Liver (tissue), 3 donors: ENCODE data around the gene RMP24.

Experiments
- FOXA1 ChIP-seq: IDR thresholded peaks from 2 replicates; pipeline ENCODE4 v1.6.1; 2016; ENCODE audit warnings: antibody characterized with exemption
- HNF4A ChIP-seq, 2 donors: conservative IDR thresholded peaks; 2 replicates each; pipeline ENCODE4 v1.6.1; 2016; ENCODE audit warnings: antibody characterized with exemption in 2 of 2, mild to moderate bottlenecking in 2 of 2
- JUND ChIP-seq, 2 donors: IDR thresholded peaks; 2 replicates each; pipeline ENCODE4 v1.6.1; 2016; ENCODE audit warnings: antibody characterized with exemption in 2 of 2
- SP1 ChIP-seq: IDR thresholded peaks from 2 replicates; pipeline ENCODE4 v1.6.1; 2018; ENCODE audit warnings: antibody characterized with exemption, mild to moderate bottlenecking
- TAF1 ChIP-seq: conservative IDR thresholded peaks from 2 replicates; pipeline ENCODE4 v1.6.1; 2016; ENCODE audit warnings: antibody characterized with exemption, mild to moderate bottlenecking
- YY1 ChIP-seq: IDR thresholded peaks from 2 replicates; pipeline ENCODE4 v1.6.1; 2016; ENCODE audit warnings: antibody characterized with exemption, mild to moderate bottlenecking
- TF ChIP-seq, protein P1 (sequence below): IDR thresholded peaks from 2 replicates; pipeline ENCODE4 v1.6.1; 2016; ENCODE audit warnings: antibody characterized with exemption, mild to moderate bottlenecking
- TF ChIP-seq, protein P2 (sequence below): fragments of 150-350 bp; IDR thresholded peaks from 2 replicates; pipeline ENCODE4 v1.5.1; 2017; ENCODE audit warnings: improper control_type of control experiment, low read depth, low read length; ENCODE audit not compliant: missing input control
- TF ChIP-seq, protein P3 (sequence below): IDR thresholded peaks from 2 replicates; pipeline ENCODE4 v1.6.1; 2016; ENCODE audit warnings: antibody characterized with exemption
- donor health status: healthy.
- donor health status: healthy.

DNA sequence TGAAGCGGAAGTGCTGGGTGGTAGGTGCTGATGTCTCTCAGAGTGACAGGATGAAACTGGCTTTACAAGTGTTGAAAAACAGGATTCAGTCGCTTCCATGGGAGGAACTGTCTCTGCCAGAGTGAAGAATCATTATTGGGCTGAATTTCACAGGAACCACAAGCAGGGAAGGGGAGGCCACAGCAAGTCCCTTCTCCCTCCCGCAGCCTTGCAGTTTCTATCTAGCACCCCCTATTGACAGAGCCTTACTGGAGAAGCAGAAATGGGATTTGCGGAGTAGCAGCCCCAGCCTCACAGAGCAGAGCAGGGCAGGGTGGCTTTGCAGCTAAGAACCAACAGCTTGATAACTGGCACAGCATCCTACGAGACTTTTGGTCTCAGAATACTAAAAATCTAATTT lies 33.3 kb upstream of the RMP24 start:
- TF ChIP-seq, protein P1, sequence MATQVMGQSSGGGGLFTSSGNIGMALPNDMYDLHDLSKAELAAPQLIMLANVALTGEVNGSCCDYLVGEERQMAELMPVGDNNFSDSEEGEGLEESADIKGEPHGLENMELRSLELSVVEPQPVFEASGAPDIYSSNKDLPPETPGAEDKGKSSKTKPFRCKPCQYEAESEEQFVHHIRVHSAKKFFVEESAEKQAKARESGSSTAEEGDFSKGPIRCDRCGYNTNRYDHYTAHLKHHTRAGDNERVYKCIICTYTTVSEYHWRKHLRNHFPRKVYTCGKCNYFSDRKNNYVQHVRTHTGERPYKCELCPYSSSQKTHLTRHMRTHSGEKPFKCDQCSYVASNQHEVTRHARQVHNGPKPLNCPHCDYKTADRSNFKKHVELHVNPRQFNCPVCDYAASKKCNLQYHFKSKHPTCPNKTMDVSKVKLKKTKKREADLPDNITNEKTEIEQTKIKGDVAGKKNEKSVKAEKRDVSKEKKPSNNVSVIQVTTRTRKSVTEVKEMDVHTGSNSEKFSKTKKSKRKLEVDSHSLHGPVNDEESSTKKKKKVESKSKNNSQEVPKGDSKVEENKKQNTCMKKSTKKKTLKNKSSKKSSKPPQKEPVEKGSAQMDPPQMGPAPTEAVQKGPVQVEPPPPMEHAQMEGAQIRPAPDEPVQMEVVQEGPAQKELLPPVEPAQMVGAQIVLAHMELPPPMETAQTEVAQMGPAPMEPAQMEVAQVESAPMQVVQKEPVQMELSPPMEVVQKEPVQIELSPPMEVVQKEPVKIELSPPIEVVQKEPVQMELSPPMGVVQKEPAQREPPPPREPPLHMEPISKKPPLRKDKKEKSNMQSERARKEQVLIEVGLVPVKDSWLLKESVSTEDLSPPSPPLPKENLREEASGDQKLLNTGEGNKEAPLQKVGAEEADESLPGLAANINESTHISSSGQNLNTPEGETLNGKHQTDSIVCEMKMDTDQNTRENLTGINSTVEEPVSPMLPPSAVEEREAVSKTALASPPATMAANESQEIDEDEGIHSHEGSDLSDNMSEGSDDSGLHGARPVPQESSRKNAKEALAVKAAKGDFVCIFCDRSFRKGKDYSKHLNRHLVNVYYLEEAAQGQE, result no peak
- TF ChIP-seq, protein P2, sequence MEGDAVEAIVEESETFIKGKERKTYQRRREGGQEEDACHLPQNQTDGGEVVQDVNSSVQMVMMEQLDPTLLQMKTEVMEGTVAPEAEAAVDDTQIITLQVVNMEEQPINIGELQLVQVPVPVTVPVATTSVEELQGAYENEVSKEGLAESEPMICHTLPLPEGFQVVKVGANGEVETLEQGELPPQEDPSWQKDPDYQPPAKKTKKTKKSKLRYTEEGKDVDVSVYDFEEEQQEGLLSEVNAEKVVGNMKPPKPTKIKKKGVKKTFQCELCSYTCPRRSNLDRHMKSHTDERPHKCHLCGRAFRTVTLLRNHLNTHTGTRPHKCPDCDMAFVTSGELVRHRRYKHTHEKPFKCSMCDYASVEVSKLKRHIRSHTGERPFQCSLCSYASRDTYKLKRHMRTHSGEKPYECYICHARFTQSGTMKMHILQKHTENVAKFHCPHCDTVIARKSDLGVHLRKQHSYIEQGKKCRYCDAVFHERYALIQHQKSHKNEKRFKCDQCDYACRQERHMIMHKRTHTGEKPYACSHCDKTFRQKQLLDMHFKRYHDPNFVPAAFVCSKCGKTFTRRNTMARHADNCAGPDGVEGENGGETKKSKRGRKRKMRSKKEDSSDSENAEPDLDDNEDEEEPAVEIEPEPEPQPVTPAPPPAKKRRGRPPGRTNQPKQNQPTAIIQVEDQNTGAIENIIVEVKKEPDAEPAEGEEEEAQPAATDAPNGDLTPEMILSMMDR, result no peak
- TF ChIP-seq, protein P3, sequence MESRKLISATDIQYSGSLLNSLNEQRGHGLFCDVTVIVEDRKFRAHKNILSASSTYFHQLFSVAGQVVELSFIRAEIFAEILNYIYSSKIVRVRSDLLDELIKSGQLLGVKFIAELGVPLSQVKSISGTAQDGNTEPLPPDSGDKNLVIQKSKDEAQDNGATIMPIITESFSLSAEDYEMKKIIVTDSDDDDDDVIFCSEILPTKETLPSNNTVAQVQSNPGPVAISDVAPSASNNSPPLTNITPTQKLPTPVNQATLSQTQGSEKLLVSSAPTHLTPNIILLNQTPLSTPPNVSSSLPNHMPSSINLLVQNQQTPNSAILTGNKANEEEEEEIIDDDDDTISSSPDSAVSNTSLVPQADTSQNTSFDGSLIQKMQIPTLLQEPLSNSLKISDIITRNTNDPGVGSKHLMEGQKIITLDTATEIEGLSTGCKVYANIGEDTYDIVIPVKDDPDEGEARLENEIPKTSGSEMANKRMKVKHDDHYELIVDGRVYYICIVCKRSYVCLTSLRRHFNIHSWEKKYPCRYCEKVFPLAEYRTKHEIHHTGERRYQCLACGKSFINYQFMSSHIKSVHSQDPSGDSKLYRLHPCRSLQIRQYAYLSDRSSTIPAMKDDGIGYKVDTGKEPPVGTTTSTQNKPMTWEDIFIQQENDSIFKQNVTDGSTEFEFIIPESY, result no peak
- TF ChIP-seq YY1, result no peak
- no peak for TF ChIP-seq TAF1
- TF ChIP-seq FOXA1, result no peak
- no peak for TF ChIP-seq JUND (IDR thresholded peaks at IDR 0.05)
- no peak for TF ChIP-seq SP1
- no peak for TF ChIP-seq HNF4A (conservative IDR thresholded peaks at IDR 0.05)
